Erythroblast (primary cell): ENCODE data around the gene U2AF2.

Source experiments
- GATA1 ChIP-seq: IDR thresholded peaks from 2 replicates; pipeline ENCODE4 v1.6.1; 2011; ENCODE audit warnings: low read depth, mild to moderate bottlenecking, control low read depth, low read length, moderate library complexity
- POLR2A ChIP-seq: IDR thresholded peaks from 2 replicates; pipeline ENCODE4 v1.6.1; 2011; ENCODE audit warnings: mild to moderate bottlenecking, low read length

DNA sequence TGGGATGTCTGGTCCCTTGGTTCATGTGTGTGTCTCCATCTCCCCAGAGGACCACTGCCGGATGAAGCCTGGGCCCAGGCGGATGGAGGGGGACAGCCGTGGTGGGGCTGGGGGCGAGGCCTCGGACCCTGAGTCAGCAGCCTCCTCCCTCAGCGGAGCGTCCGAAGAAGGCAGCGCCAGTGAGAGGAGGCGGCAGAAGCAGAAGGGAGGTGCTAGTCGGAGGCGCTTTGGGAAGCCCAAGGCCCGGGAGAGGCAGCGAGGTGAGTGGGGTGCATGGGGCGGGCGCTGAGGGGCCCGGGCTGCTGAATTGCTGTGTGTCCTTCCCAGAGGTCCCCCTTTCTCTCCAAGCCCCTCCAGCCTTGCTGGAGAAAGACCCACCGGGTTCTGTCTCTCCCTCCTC, 3.6 kb upstream of the U2AF2 start:
- no peak for TF ChIP-seq POLR2A
- no peak for TF ChIP-seq GATA1
